ENCODE data around the gene GPRC5A.

GRCh38 chr12:12926571-12927071 lies 35.3 kb downstream of the GPRC5A start:
- no peak for TF ChIP-seq CTCF (conservative IDR thresholded peaks at IDR 0.05)
- TF ChIP-seq ZFX (IDR thresholded peaks at IDR 0.05): no peak
